Nephron (organoid): ENCODE results near the gene EIF4B.

Experiments
- H3K27ac Mint-ChIP-seq, 3 experiments: 2 replicates each; pipeline ENCODE4 v1.8.0; 2020; ENCODE audit warnings: mixed read lengths in 3 of 3, mild to moderate bottlenecking in 2 of 3, moderate library complexity in 1 of 3
- H3K27me3 Mint-ChIP-seq: 2 replicates; pipeline ENCODE4 v1.8.0; 2021; ENCODE audit warnings: low read depth, mild to moderate bottlenecking, moderate library complexity, mixed read lengths
- H3K36me3 Mint-ChIP-seq: 2 replicates; pipeline ENCODE4 v1.8.0; 2020; ENCODE audit warnings: low read depth, mixed read lengths
- H3K4me1 Mint-ChIP-seq: 2 replicates; pipeline ENCODE4 v1.8.0; 2020; ENCODE audit warnings: mixed read lengths
- H3K4me3 Mint-ChIP-seq, 3 experiments: 2 replicates each; pipeline ENCODE4 v1.8.0; 2020; ENCODE audit warnings: mild to moderate bottlenecking in 3 of 3, mixed read lengths in 3 of 3, moderate library complexity in 2 of 3
- H3K9me3 Mint-ChIP-seq: 2 replicates; pipeline ENCODE4 v1.8.0; 2020; ENCODE audit warnings: mixed read lengths
- CTCF ChIP-seq, 3 experiments: fragments of 200-600 bp; sonication (generic); IDR thresholded peaks; one replicate each; pipeline ENCODE4 v1.5.0; 2021; ENCODE audit warnings: antibody characterized with exemption in 3 of 3; ENCODE audit not compliant: unreplicated experiment in 3 of 3

Gene EIF4B

GRCh38 chr12:52992699-52993557, 13.3 kb upstream of the EIF4B start:
- peak overlapping the region in 1 of 3 experiments; percentile 35 for H3K27ac Mint-ChIP-seq
- no peak for TF ChIP-seq CTCF (IDR thresholded peaks at IDR 0.05; ENCODE audit: unreplicated experiment in 3 of 3)
- no peak overlapping the region for H3K4me3 Mint-ChIP-seq
- H3K36me3 Mint-ChIP-seq = no peaks in the 10 kb centered on the region
- no peaks in the 10 kb centered on the region for H3K4me1 Mint-ChIP-seq
- no peaks in the 10 kb centered on the region for H3K9me3 Mint-ChIP-seq
- peaks cover 4% of the 10 kb centered on the region for H3K27me3 Mint-ChIP-seq

- TF ChIP-seq CTCF (IDR thresholded peaks at IDR 0.05; ENCODE audit: unreplicated experiment in 3 of 3) = no peak
- peaks cover 4% of the 10 kb centered on the region for H3K27me3 Mint-ChIP-seq
- no peaks in the 10 kb centered on the region for H3K4me1 Mint-ChIP-seq
- no peak overlapping the region for H3K4me3 Mint-ChIP-seq
- H3K9me3 Mint-ChIP-seq = no peaks in the 10 kb centered on the region
- H3K27ac Mint-ChIP-seq = no peak overlapping the region
- H3K36me3 Mint-ChIP-seq = no peaks in the 10 kb centered on the region
Observed at GRCh38 chr12:52993558-52993869, 12.7 kb upstream of the EIF4B start.

- Mint-ChIP-seq H3K27ac (peak overlapping the region; percentile 52 to 87 (median 66)), H3K27me3 (no peaks in the 10 kb centered on the region), H3K9me3 (no peaks in the 10 kb centered on the region), H3K4me1 (peaks cover 33% of the 10 kb centered on the region), H3K36me3 (peaks cover 10% of the 10 kb centered on the region), H3K4me3 (peak overlapping the region; percentile 88 to 99 (median 97))
- no peak for TF ChIP-seq CTCF (IDR thresholded peaks at IDR 0.05; ENCODE audit: unreplicated experiment in 3 of 3)
Observed at GRCh38 chr12:53004178-53004577, 2.1 kb upstream of the EIF4B start.

GRCh38 chr12:53004582-53004981, 1.7 kb upstream of the EIF4B start:
- Mint-ChIP-seq H3K27ac (peak overlapping the region; percentile 52 to 87 (median 66)), H3K4me3 (peak overlapping the region; percentile 88 to 99 (median 97)), H3K9me3 (no peaks in the 10 kb centered on the region), H3K4me1 (peaks cover 36% of the 10 kb centered on the region), H3K27me3 (no peaks in the 10 kb centered on the region), H3K36me3 (peaks cover 12% of the 10 kb centered on the region)
- TF ChIP-seq CTCF (IDR thresholded peaks at IDR 0.05; ENCODE audit: unreplicated experiment in 3 of 3) = no peak

- Mint-ChIP-seq H3K36me3 (peaks cover 20% of the 10 kb centered on the region), H3K4me1 (peaks cover 44% of the 10 kb centered on the region), H3K27ac (peak overlapping the region; percentile 96 to 99 (median 98)), H3K4me3 (peak overlapping the region; percentile 97 to 99 (median 99)), H3K9me3 (no peaks in the 10 kb centered on the region), H3K27me3 (no peaks in the 10 kb centered on the region)
- no peak for TF ChIP-seq CTCF (IDR thresholded peaks at IDR 0.05; ENCODE audit: unreplicated experiment in 3 of 3)
Observed at GRCh38 chr12:53005215-53005985, 856 bp upstream of the EIF4B start.
